ENCODE data around the gene MAGI2. TPM values are rescaled to one million over a fixed set of nuclear protein-coding genes. Genes with fewer than 3 reads are reported as not detected.

The MAGI2 gene
- polyA plus RNA-seq, 3 donors = 0.03 to 0.11 TPM; not detected in 1

GRCh38 chr7:78953090-78953489 is 500.4 kb downstream of the MAGI2 start:
- no peaks in the 10 kb centered on the region for H3K4me1 ChIP-seq (ENCODE audit: control insufficient read depth in 1 of 2, insufficient read depth in 2 of 2, low read length in 2 of 2)
- no CpG with 5 or more reads among the region's 1 CpG for WGBS (ENCODE audit: insufficient coverage)
- H3K4me1 Mint-ChIP-seq = no peaks in the 10 kb centered on the region
- no peak overlapping the region for H3K9ac ChIP-seq (ENCODE audit: insufficient read depth, low read length, poor library complexity, severe bottlenecking)
- H3K4me3 ChIP-seq (replicated peaks in 1 of 3; ENCODE audit: low read depth in 2 of 3, low read length in 3 of 3) = no peak overlapping the region
- DNase-seq = no peak
- H3K9me3 Mint-ChIP-seq = peaks cover 0 to 6% (median 0%) of the 10 kb centered on the region in 7 donors
- H3K36me3 Mint-ChIP-seq = no peaks in the 10 kb centered on the region
- intact Hi-C loops (cut with micrococcal nuclease) = no loop called here
- H3K36me3 ChIP-seq (replicated peaks in 1 of 2; ENCODE audit: control insufficient read depth in 1 of 2, insufficient read depth in 2 of 2, low read length in 2 of 2) = no peaks in the 10 kb centered on the region
- H3K4me3 Mint-ChIP-seq = no peak overlapping the region
- no peaks in the 10 kb centered on the region for H3K9me3 ChIP-seq (replicated peaks in 1 of 2; ENCODE audit: control insufficient read depth in 1 of 2, insufficient read depth in 1 of 2, low read length in 2 of 2)
- no peak overlapping the region for H2AFZ ChIP-seq (ENCODE audit: insufficient read depth, low read depth, low read length, poor library complexity, severe bottlenecking)
- H3K27ac ChIP-seq (ENCODE audit: low read depth in 1 of 2, low read length in 2 of 2) = no peak overlapping the region
- no peaks in the 10 kb centered on the region for H3K79me2 ChIP-seq (ENCODE audit: insufficient read depth, low read length)
- TF ChIP-seq CTCF (IDR thresholded peaks at IDR 0.05) = no peak
- no peaks in the 10 kb centered on the region for H3K27me3 ChIP-seq (ENCODE audit: control insufficient read depth in 2 of 2, insufficient read depth in 2 of 2, low read length in 2 of 2)
- no peak overlapping the region for H3K27ac Mint-ChIP-seq
- H4K20me1 ChIP-seq (ENCODE audit: insufficient read depth, low read length) = no peaks in the 10 kb centered on the region
- H3K4me2 ChIP-seq (replicated peaks; ENCODE audit: extremely low read depth, low read length, poor library complexity, severe bottlenecking) = no peak overlapping the region
- H3K27me3 Mint-ChIP-seq (ENCODE audit: low read depth in 3 of 3) = no peaks in the 10 kb centered on the region

- H3K9me3 ChIP-seq (replicated peaks in 1 of 2; ENCODE audit: control insufficient read depth in 1 of 2, insufficient read depth in 1 of 2, low read length in 2 of 2) = no peaks in the 10 kb centered on the region
- no peak overlapping the region for H2AFZ ChIP-seq (ENCODE audit: insufficient read depth, low read depth, low read length, poor library complexity, severe bottlenecking)
- H3K4me3 ChIP-seq (replicated peaks in 1 of 3; ENCODE audit: low read depth in 2 of 3, low read length in 3 of 3) = no peak overlapping the region
- intact Hi-C loops (cut with micrococcal nuclease) = no loop called here
- no peak overlapping the region for H3K27ac Mint-ChIP-seq
- H3K79me2 ChIP-seq (ENCODE audit: insufficient read depth, low read length) = no peaks in the 10 kb centered on the region
- no peak overlapping the region for H3K4me2 ChIP-seq (replicated peaks; ENCODE audit: extremely low read depth, low read length, poor library complexity, severe bottlenecking)
- TF ChIP-seq CTCF (IDR thresholded peaks at IDR 0.05) = no peak
- no peak overlapping the region for H3K4me3 Mint-ChIP-seq
- no peaks in the 10 kb centered on the region for H4K20me1 ChIP-seq (ENCODE audit: insufficient read depth, low read length)
- WGBS (ENCODE audit: insufficient coverage) = 92% methylated on average over 3 of the region's 4 CpGs
- H3K36me3 ChIP-seq (replicated peaks in 1 of 2; ENCODE audit: control insufficient read depth in 1 of 2, insufficient read depth in 2 of 2, low read length in 2 of 2) = no peaks in the 10 kb centered on the region
- no peaks in the 10 kb centered on the region for H3K4me1 Mint-ChIP-seq
- H3K9ac ChIP-seq (ENCODE audit: insufficient read depth, low read length, poor library complexity, severe bottlenecking) = no peak overlapping the region
- DNase-seq = no peak
- H3K4me1 ChIP-seq (ENCODE audit: control insufficient read depth in 1 of 2, insufficient read depth in 2 of 2, low read length in 2 of 2) = no peaks in the 10 kb centered on the region
- peaks cover 0 to 9% (median 0%) of the 10 kb centered on the region in 7 donors for H3K9me3 Mint-ChIP-seq
- H3K27me3 Mint-ChIP-seq (ENCODE audit: low read depth in 3 of 3) = no peaks in the 10 kb centered on the region
- no peaks in the 10 kb centered on the region for H3K36me3 Mint-ChIP-seq
- no peaks in the 10 kb centered on the region for H3K27me3 ChIP-seq (ENCODE audit: control insufficient read depth in 2 of 2, insufficient read depth in 2 of 2, low read length in 2 of 2)
- no peak overlapping the region for H3K27ac ChIP-seq (ENCODE audit: low read depth in 1 of 2, low read length in 2 of 2)
Measured at GRCh38 chr7:78939669-78940068, 513.8 kb downstream of the MAGI2 start.

All from CD14-positive monocyte (primary cell).